ENCODE results near the gene LTB4R2.

The LTB4R2 gene

GRCh38 chr14:24269910-24270536 lies 39.9 kb upstream of the LTB4R2 start:
- Histone ChIP-seq H3K18ac (ENCODE audit: low read length) (no peak overlapping the region), H3K4me2 (ENCODE audit: insufficient read depth, low read length, poor library complexity, severe bottlenecking) (no peak overlapping the region), H2BK120ac (ENCODE audit: low read depth, low read length) (no peak overlapping the region), H2BK5ac (ENCODE audit: low read length) (no peak overlapping the region), H3K27me3 (ENCODE audit: control insufficient read depth in 3 of 3, insufficient read depth in 3 of 3, low read depth in 1 of 3, low read length in 3 of 3) (no peaks in the 10 kb centered on the region), H2AK5ac (ENCODE audit: low read depth, low read length) (peak overlapping the region; percentile 64), H3K79me1 (ENCODE audit: low read depth, low read length) (no peaks in the 10 kb centered on the region), H3K23ac (ENCODE audit: low read depth, low read length, poor library complexity) (no peak overlapping the region), H4K8ac (ENCODE audit: low read depth, low read length) (no peak overlapping the region), H3K9ac (ENCODE audit: low read depth, low read length, poor library complexity) (no peak overlapping the region), H3K36me3 (replicated peaks in 1 of 2; ENCODE audit: control insufficient read depth in 2 of 2, insufficient read depth in 2 of 2, low read length in 2 of 2) (peaks cover 7 to 17% of the 10 kb centered on the region in 2 donors), H3K4ac (ENCODE audit: low read length) (no peak overlapping the region), H3K14ac (ENCODE audit: low read length) (no peak overlapping the region), H3K4me3 (ENCODE audit: low read length in 2 of 2) (no peak overlapping the region), H2AFZ (ENCODE audit: low read length) (no peak overlapping the region), H4K91ac (ENCODE audit: low read depth, low read length, poor library complexity) (no peak overlapping the region), H3K27ac (replicated peaks; ENCODE audit: low read length) (no peak overlapping the region), H3K4me1 (ENCODE audit: control insufficient read depth in 2 of 2, insufficient read depth in 1 of 2, low read depth in 1 of 2, low read length in 2 of 2) (peaks cover 4 to 6% of the 10 kb centered on the region in 2 donors), H2BK12ac (ENCODE audit: low read length) (no peak overlapping the region), H3K9me3 (replicated peaks in 1 of 2; ENCODE audit: control insufficient read depth in 2 of 2, insufficient read depth in 1 of 2, low read depth in 1 of 2, low read length in 2 of 2) (peaks cover 0 to 1% of the 10 kb centered on the region in 2 donors), H2BK15ac (ENCODE audit: low read length) (peak overlapping the region; percentile 38)
- no peak for DNase-seq (ENCODE audit: low spot score)
- WGBS, 2 donors (ENCODE audit: extremely low coverage in 2 of 2, insufficient read length in 2 of 2, insufficient replicate concordance in 1 of 2): no CpG with 5 or more reads among the region's 14 CpGs

DNA sequence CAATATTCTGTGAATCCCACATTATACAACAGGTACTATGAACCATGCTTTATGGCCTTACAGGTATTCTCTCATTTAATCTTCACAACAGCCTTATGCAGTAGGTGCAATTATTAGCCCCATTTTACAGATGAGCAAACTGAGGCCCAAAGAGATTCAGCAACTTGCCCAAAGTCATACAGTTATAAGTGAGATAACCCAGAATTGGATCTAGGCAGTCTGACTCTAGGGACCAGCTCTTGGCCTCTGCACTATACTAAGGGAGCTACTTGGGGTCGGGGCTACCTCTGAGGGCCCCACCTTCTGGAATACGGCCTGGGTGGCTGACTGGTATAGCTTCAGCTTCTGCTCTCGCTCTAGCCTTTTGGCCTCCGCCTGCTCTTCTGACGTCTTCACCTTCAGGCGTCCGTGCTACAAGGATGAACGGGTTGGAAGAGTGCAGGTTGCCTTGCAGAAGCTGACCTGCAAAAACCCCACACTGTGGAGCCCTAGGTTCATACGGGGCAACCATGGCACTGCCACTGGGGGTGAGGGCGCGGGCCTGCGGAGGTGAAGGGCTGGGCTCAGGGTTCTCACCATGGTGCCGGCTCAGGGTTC lies 39.3 kb upstream of the LTB4R2 start:
- Histone ChIP-seq H3K4me1 (ENCODE audit: control insufficient read depth in 2 of 2, insufficient read depth in 1 of 2, low read depth in 1 of 2, low read length in 2 of 2) (peaks cover 4 to 6% of the 10 kb centered on the region in 2 donors), H3K9me3 (replicated peaks in 1 of 2; ENCODE audit: control insufficient read depth in 2 of 2, insufficient read depth in 1 of 2, low read depth in 1 of 2, low read length in 2 of 2) (peaks cover 0 to 1% of the 10 kb centered on the region in 2 donors), H3K4ac (ENCODE audit: low read length) (no peak overlapping the region), H2BK12ac (ENCODE audit: low read length) (no peak overlapping the region), H4K8ac (ENCODE audit: low read depth, low read length) (no peak overlapping the region), H2AFZ (ENCODE audit: low read length) (peak overlapping the region; percentile 93), H2BK15ac (ENCODE audit: low read length) (no peak overlapping the region), H3K4me3 (ENCODE audit: low read length in 2 of 2) (peak overlapping the region; percentile 71 to 93), H3K27me3 (ENCODE audit: control insufficient read depth in 3 of 3, insufficient read depth in 3 of 3, low read depth in 1 of 3, low read length in 3 of 3) (no peaks in the 10 kb centered on the region), H3K36me3 (replicated peaks in 1 of 2; ENCODE audit: control insufficient read depth in 2 of 2, insufficient read depth in 2 of 2, low read length in 2 of 2) (peaks cover 7 to 17% of the 10 kb centered on the region in 2 donors), H3K79me1 (ENCODE audit: low read depth, low read length) (no peaks in the 10 kb centered on the region), H3K27ac (replicated peaks; ENCODE audit: low read length) (peak overlapping the region; percentile 90), H2BK5ac (ENCODE audit: low read length) (peak overlapping the region; percentile 88), H2AK5ac (ENCODE audit: low read depth, low read length) (no peak overlapping the region), H3K4me2 (ENCODE audit: insufficient read depth, low read length, poor library complexity, severe bottlenecking) (peak overlapping the region; percentile 68), H3K23ac (ENCODE audit: low read depth, low read length, poor library complexity) (no peak overlapping the region), H3K18ac (ENCODE audit: low read length) (peak overlapping the region; percentile 73), H3K9ac (ENCODE audit: low read depth, low read length, poor library complexity) (peak overlapping the region; percentile 91), H3K14ac (ENCODE audit: low read length) (no peak overlapping the region), H4K91ac (ENCODE audit: low read depth, low read length, poor library complexity) (no peak overlapping the region), H2BK120ac (ENCODE audit: low read depth, low read length) (no peak overlapping the region)
- WGBS, 2 donors (ENCODE audit: extremely low coverage in 2 of 2, insufficient read length in 2 of 2, insufficient replicate concordance in 1 of 2): no CpG with 5 or more reads among the region's 13 CpGs
- DNase-seq (ENCODE audit: low spot score): peak; percentile 3

DNA sequence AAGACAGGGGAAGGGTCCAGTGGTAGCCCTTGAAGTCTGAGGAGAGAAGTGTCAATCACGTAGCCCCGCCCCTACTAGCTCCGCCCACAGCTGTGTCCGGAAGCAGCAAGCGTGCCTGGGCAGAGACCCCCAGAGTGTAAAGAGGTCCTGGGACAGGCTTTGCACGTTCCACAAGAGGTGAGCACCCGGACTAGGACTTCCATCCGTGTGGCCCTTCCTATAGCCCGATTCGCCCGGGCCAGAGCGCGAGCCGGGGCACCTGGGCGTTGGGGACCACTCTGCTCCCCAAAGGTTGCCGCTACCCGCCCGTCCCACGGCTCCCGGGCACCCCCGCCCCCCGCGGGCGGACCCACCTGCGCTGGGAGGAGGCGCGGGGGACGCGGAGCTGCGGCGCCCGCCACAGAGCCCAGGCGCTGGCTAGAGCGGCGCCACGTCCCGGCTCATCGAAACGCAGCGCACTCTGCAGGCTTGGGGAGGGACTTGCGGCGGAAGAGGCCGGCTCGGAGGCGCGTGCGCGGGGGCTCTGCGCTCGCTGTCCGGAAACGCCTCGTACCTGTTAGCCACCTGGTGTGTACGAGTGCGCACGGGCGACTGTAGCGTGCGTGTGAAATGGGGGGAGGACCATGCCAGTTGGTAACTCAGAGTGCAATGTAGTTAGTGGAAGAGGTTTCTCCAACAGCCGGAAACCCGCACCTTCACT lies 38.7 kb upstream of the LTB4R2 start, which contains the start of gene RABGGTA:
TSS of gene RABGGTA (minus strand) at position 464 of the 700 bp plus-strand sequence. CDS start 482 bp downstream, outside the sequence.
- Histone ChIP-seq H3K27me3 (ENCODE audit: control insufficient read depth in 3 of 3, insufficient read depth in 3 of 3, low read depth in 1 of 3, low read length in 3 of 3) (no peaks in the 10 kb centered on the region), H3K36me3 (replicated peaks in 1 of 2; ENCODE audit: control insufficient read depth in 2 of 2, insufficient read depth in 2 of 2, low read length in 2 of 2) (peaks cover 6 to 15% of the 10 kb centered on the region in 2 donors), H3K27ac (replicated peaks; ENCODE audit: low read length) (peak within 1 kb of the TSS; percentile 90), H2AK5ac (ENCODE audit: low read depth, low read length) (peak within 1 kb of the TSS; percentile 10), H3K4ac (ENCODE audit: low read length) (no peak within 1 kb of the TSS), H2AFZ (ENCODE audit: low read length) (peak within 1 kb of the TSS; percentile 93), H2BK15ac (ENCODE audit: low read length) (no peak within 1 kb of the TSS), H3K4me2 (ENCODE audit: insufficient read depth, low read length, poor library complexity, severe bottlenecking) (peak within 1 kb of the TSS; percentile 68), H3K4me1 (ENCODE audit: control insufficient read depth in 2 of 2, insufficient read depth in 1 of 2, low read depth in 1 of 2, low read length in 2 of 2) (peaks cover 4 to 6% of the 10 kb centered on the region in 2 donors), H2BK12ac (ENCODE audit: low read length) (no peak within 1 kb of the TSS), H3K9me3 (replicated peaks in 1 of 2; ENCODE audit: control insufficient read depth in 2 of 2, insufficient read depth in 1 of 2, low read depth in 1 of 2, low read length in 2 of 2) (peaks cover 0 to 1% of the 10 kb centered on the region in 2 donors), H2BK120ac (ENCODE audit: low read depth, low read length) (peak within 1 kb of the TSS; percentile 88), H2BK5ac (ENCODE audit: low read length) (peak within 1 kb of the TSS; percentile 88), H3K23ac (ENCODE audit: low read depth, low read length, poor library complexity) (peak within 1 kb of the TSS; percentile 77), H3K79me1 (ENCODE audit: low read depth, low read length) (no peaks in the 10 kb centered on the region), H3K18ac (ENCODE audit: low read length) (peak within 1 kb of the TSS; percentile 99), H4K8ac (ENCODE audit: low read depth, low read length) (no peak within 1 kb of the TSS), H3K4me3 (ENCODE audit: low read length in 2 of 2) (peak within 1 kb of the TSS; percentile 71 to 93), H3K9ac (ENCODE audit: low read depth, low read length, poor library complexity) (peak within 1 kb of the TSS; percentile 91), H4K91ac (ENCODE audit: low read depth, low read length, poor library complexity) (no peak within 1 kb of the TSS), H3K14ac (ENCODE audit: low read length) (no peak within 1 kb of the TSS)
- WGBS, 2 donors (ENCODE audit: extremely low coverage in 2 of 2, insufficient read length in 2 of 2, insufficient replicate concordance in 1 of 2): no CpG with 5 or more reads among the region's 61 CpGs
- DNase-seq (ENCODE audit: low spot score): peak; percentile 90

GRCh38 chr14:24271834-24272263 lies 38.1 kb upstream of the LTB4R2 start:
- Histone ChIP-seq H2AK5ac (ENCODE audit: low read depth, low read length) (peak overlapping the region; percentile 10), H3K36me3 (replicated peaks in 1 of 2; ENCODE audit: control insufficient read depth in 2 of 2, insufficient read depth in 2 of 2, low read length in 2 of 2) (peaks cover 2 to 10% of the 10 kb centered on the region in 2 donors), H3K4me3 (ENCODE audit: low read length in 2 of 2) (peak overlapping the region; percentile 71 to 93), H3K27ac (replicated peaks; ENCODE audit: low read length) (no peak overlapping the region), H3K79me1 (ENCODE audit: low read depth, low read length) (no peaks in the 10 kb centered on the region), H3K9ac (ENCODE audit: low read depth, low read length, poor library complexity) (peak overlapping the region; percentile 87), H4K8ac (ENCODE audit: low read depth, low read length) (no peak overlapping the region), H3K4ac (ENCODE audit: low read length) (no peak overlapping the region), H2BK120ac (ENCODE audit: low read depth, low read length) (no peak overlapping the region), H3K4me1 (ENCODE audit: control insufficient read depth in 2 of 2, insufficient read depth in 1 of 2, low read depth in 1 of 2, low read length in 2 of 2) (peaks cover 4 to 6% of the 10 kb centered on the region in 2 donors), H3K23ac (ENCODE audit: low read depth, low read length, poor library complexity) (peak overlapping the region; percentile 77), H3K27me3 (ENCODE audit: control insufficient read depth in 3 of 3, insufficient read depth in 3 of 3, low read depth in 1 of 3, low read length in 3 of 3) (no peaks in the 10 kb centered on the region), H2BK15ac (ENCODE audit: low read length) (no peak overlapping the region), H2AFZ (ENCODE audit: low read length) (peak overlapping the region; percentile 93), H3K9me3 (replicated peaks in 1 of 2; ENCODE audit: control insufficient read depth in 2 of 2, insufficient read depth in 1 of 2, low read depth in 1 of 2, low read length in 2 of 2) (peaks cover 0 to 1% of the 10 kb centered on the region in 2 donors), H3K4me2 (ENCODE audit: insufficient read depth, low read length, poor library complexity, severe bottlenecking) (no peak overlapping the region), H2BK5ac (ENCODE audit: low read length) (no peak overlapping the region), H3K18ac (ENCODE audit: low read length) (peak overlapping the region; percentile 67), H3K14ac (ENCODE audit: low read length) (no peak overlapping the region), H2BK12ac (ENCODE audit: low read length) (no peak overlapping the region), H4K91ac (ENCODE audit: low read depth, low read length, poor library complexity) (no peak overlapping the region)
- no peak for DNase-seq (ENCODE audit: low spot score)
- WGBS, 2 donors (ENCODE audit: extremely low coverage in 2 of 2, insufficient read length in 2 of 2, insufficient replicate concordance in 1 of 2): no CpG with 5 or more reads among the region's 3 CpGs
